Cardiac muscle cell (in vitro differentiated cells and primary cell): ENCODE data around the gene ZNF410. TPM values are rescaled to one million over a fixed set of nuclear protein-coding genes. Genes with fewer than 3 reads are reported as not detected.
"Not testable (repeated sequence)": the region's sequence is repeated elsewhere in the genome, so short reads cannot be mapped to it uniquely, and the experiment has no call there.

Experiments used
- DNase-seq, 2 donors: peaks; one replicate each; pipeline versions ENCODE4 v3.0.0 to v3.0.0-alpha.2; 2010 to 2017; ENCODE audit warnings: low read depth in 1 of 2, low spot score in 1 of 2
- H3K27ac ChIP-seq: fragments of 200-600 bp; sonication (generic); 2 replicates; pipeline ENCODE4 v1.5.1; 2016
- H3K27me3 ChIP-seq: fragments of 200-600 bp; sonication (generic); 2 replicates; pipeline ENCODE4 v1.6.0; 2016; ENCODE audit warnings: control low read depth
- H3K36me3 ChIP-seq: fragments of 200-600 bp; sonication (generic); 2 replicates; pipeline ENCODE4 v1.5.1; 2016; ENCODE audit warnings: control low read depth
- H3K4me1 ChIP-seq: fragments of 200-600 bp; sonication (generic); 2 replicates; pipeline ENCODE4 v1.8.1; 2017; ENCODE audit warnings: low read depth, mild to moderate bottlenecking, mixed run types
- H3K4me3 ChIP-seq: fragments of 200-600 bp; sonication (generic); 2 replicates; pipeline ENCODE4 v1.5.1; 2016; ENCODE audit warnings: mild to moderate bottlenecking
- H3K9me3 ChIP-seq: fragments of 200-600 bp; sonication (generic); 2 replicates; pipeline ENCODE4 v1.5.1; 2017; ENCODE audit warnings: low read depth, mild to moderate bottlenecking, control low read depth
- CTCF ChIP-seq: IDR thresholded peaks from 2 replicates; pipeline ENCODE4 v1.5.1; 2012; ENCODE audit warnings: low read depth, mild to moderate bottlenecking, low read length
- polyA plus RNA-seq: library from polyadenylated mRNA; unstranded; fragments of >200 nt; fragmentation: Nextera tagmentation; extraction: Ambion mirVana; gene quantifications from 2 replicates; pipeline ENCODE4 v1.2.1, GENCODE V29; 2016
- total RNA-seq: library from RNA; depleted of rRNA; stranded (reverse); fragments of >200 nt; gene quantifications from 2 replicates; pipeline ENCODE4 v1.2.3, GENCODE V29; 2016

The ZNF410 gene
- total and polyA plus RNA-seq, 2 experiments from 2014 or later: 29.9 to 32.9 TPM

GRCh38 chr14:73862480-73862879 lies 24.2 kb upstream of the ZNF410 start:
- Histone ChIP-seq H3K4me1 (no peaks in the 10 kb centered on the region), H3K9me3 (no peaks in the 10 kb centered on the region), H3K4me3 (no peak overlapping the region), H3K27ac (no peak overlapping the region), H3K36me3 (peaks cover 9% of the 10 kb centered on the region), H3K27me3 (no peaks in the 10 kb centered on the region)
- DNase-seq: no peak
- TF ChIP-seq CTCF: no peak

GRCh38 chr14:73863209-73863608 lies 23.4 kb upstream of the ZNF410 start:
- no peaks in the 10 kb centered on the region for H3K4me1 ChIP-seq
- no peaks in the 10 kb centered on the region for H3K9me3 ChIP-seq
- no peak overlapping the region for H3K4me3 ChIP-seq
- H3K27ac ChIP-seq: no peak overlapping the region
- H3K36me3 ChIP-seq: peaks cover 9% of the 10 kb centered on the region
- no peak for DNase-seq
- TF ChIP-seq CTCF: no peak
- H3K27me3 ChIP-seq: no peaks in the 10 kb centered on the region

- Histone ChIP-seq H3K36me3 (peaks cover 6% of the 10 kb centered on the region), H3K4me1 (no peaks in the 10 kb centered on the region), H3K27me3 (no peaks in the 10 kb centered on the region), H3K9me3 (no peaks in the 10 kb centered on the region), H3K4me3 (no peak overlapping the region), H3K27ac (no peak overlapping the region)
- DNase-seq: no peak
- TF ChIP-seq CTCF: no peak
These were observed 21.0 kb upstream of the ZNF410 start for GRCh38 chr14:73865534-73866113.

GRCh38 chr14:73869754-73870153 lies 16.9 kb upstream of the ZNF410 start:
- not testable (repeated sequence) for H3K9me3 ChIP-seq, H3K4me1 ChIP-seq, DNase-seq, H3K27ac ChIP-seq, H3K27me3 ChIP-seq, H3K4me3 ChIP-seq, H3K36me3 ChIP-seq

GRCh38 chr14:73870525-73871235 lies 16.0 kb upstream of the ZNF410 start:
- no peaks in the 10 kb centered on the region for H3K36me3 ChIP-seq
- no peaks in the 10 kb centered on the region for H3K4me1 ChIP-seq
- no peaks in the 10 kb centered on the region for H3K27me3 ChIP-seq
- no peak overlapping the region for H3K27ac ChIP-seq
- no peak for DNase-seq
- no peak overlapping the region for H3K4me3 ChIP-seq
- TF ChIP-seq CTCF: no peak
- no peaks in the 10 kb centered on the region for H3K9me3 ChIP-seq

DNA sequence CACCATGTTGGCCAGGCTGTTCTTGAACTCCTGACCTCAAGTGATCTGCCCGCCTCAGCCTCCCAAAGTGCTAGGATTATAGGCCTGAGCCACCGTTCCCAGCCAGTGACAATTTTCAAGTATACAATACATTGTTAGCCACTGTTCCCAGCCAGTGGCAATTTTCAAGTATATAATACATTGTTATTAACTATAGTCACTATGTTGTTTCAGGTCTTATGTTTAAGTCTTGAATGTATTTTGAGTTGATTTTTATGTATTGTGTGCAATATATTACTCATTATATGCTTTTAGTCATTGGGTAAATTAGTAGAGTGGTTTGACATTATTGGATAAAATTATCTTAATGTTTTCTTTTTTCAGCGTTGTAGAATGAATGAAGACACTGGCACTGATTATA lies 13.0 kb upstream of the ZNF410 start:
- H3K36me3 ChIP-seq: no peaks in the 10 kb centered on the region
- no peak for TF ChIP-seq CTCF
- H3K4me3 ChIP-seq: no peak overlapping the region
- H3K9me3 ChIP-seq: no peaks in the 10 kb centered on the region
- no peak for DNase-seq
- no peak overlapping the region for H3K27ac ChIP-seq
- no peaks in the 10 kb centered on the region for H3K27me3 ChIP-seq
- no peaks in the 10 kb centered on the region for H3K4me1 ChIP-seq
